ENCODE data around the gene PDE1A. TPM values are rescaled to one million over a fixed set of nuclear protein-coding genes. Genes with fewer than 3 reads are reported as not detected.
A peak's percentile ranks its signal among the peaks of the same experiment; 100 is the strongest.

The PDE1A gene
- total RNA-seq, 2 donors from 2014 or later, result 0.31 TPM; not detected in 1

DNA sequence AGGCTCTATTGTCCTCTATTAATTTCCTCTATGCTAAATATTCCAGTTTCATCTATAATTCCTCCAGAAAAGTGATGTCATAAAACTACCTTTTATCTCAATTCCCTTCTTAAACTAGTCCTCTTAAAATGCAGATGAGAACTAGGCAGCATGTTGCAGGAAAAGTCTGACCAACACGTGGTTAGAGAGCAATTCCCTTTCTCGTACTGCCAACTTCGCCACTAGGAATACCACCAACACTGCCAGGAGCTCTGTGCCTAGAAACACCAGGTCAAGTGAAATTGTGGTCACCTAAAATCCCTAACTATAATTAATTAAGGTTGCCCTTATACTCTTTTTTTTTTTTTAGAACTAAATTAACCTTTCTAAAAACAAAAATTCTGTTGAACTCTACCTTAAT is 313.5 kb downstream of the PDE1A start:
- 88 to 97% methylated on average over 3 of the region's 3 CpGs for WGBS, 2 experiments (ENCODE audit: insufficient coverage in 1 of 2, insufficient read length in 1 of 2)
- Mint-ChIP-seq H3K4me3 (no peak overlapping the region), H3K4me1 (peaks cover 2% of the 10 kb centered on the region), H3K27ac (no peak overlapping the region), H3K36me3 (ENCODE audit: low read depth) (no peaks in the 10 kb centered on the region), H3K27me3 (ENCODE audit: insufficient read depth) (no peaks in the 10 kb centered on the region), H3K9me3 (no peaks in the 10 kb centered on the region)
- no peak overlapping the region for H3K4me3 ChIP-seq (ENCODE audit: low read length)
- H3K27me3 ChIP-seq (ENCODE audit: control insufficient read depth, insufficient read depth, low read length, poor library complexity, severe bottlenecking), result no peaks in the 10 kb centered on the region
- H3K27ac ChIP-seq (ENCODE audit: low read depth, low read length), result no peak overlapping the region
- no peaks in the 10 kb centered on the region for H3K36me3 ChIP-seq (ENCODE audit: control insufficient read depth, insufficient read depth, low read length)
- TF ChIP-seq, protein P1, sequence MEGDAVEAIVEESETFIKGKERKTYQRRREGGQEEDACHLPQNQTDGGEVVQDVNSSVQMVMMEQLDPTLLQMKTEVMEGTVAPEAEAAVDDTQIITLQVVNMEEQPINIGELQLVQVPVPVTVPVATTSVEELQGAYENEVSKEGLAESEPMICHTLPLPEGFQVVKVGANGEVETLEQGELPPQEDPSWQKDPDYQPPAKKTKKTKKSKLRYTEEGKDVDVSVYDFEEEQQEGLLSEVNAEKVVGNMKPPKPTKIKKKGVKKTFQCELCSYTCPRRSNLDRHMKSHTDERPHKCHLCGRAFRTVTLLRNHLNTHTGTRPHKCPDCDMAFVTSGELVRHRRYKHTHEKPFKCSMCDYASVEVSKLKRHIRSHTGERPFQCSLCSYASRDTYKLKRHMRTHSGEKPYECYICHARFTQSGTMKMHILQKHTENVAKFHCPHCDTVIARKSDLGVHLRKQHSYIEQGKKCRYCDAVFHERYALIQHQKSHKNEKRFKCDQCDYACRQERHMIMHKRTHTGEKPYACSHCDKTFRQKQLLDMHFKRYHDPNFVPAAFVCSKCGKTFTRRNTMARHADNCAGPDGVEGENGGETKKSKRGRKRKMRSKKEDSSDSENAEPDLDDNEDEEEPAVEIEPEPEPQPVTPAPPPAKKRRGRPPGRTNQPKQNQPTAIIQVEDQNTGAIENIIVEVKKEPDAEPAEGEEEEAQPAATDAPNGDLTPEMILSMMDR (conservative IDR thresholded peaks at IDR 0.05), result no peak
- H3K9ac ChIP-seq (ENCODE audit: extremely low read depth, low read length, poor library complexity, severe bottlenecking), result no peak overlapping the region
- DNase-seq, result no peak
- H3K9me3 ChIP-seq (ENCODE audit: control insufficient read depth, low read length), result no peaks in the 10 kb centered on the region
- no peaks in the 10 kb centered on the region for H3K4me1 ChIP-seq (ENCODE audit: control insufficient read depth, insufficient read depth, low read length)

DNA sequence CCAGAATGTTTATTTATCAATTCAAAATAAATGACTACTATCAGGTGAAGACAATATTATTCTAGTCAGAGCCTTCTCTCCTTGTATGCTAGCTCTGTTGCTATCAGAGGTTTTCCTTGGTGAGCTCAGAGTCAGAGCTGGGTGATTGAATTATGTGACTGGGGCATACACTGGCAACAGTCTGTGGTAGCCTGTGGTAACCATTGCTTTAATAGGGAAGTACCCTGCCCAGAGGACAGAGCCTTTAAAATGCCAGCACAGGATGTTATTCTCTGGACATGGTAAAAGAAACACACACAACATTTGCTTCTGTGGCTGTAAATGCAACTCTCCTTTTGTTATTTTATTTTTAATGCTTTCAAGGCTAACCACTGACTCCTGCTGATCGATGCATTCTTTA is 316.5 kb downstream of the PDE1A start:
- Histone ChIP-seq H3K9me3 (ENCODE audit: control insufficient read depth, low read length) (no peaks in the 10 kb centered on the region), H3K9ac (ENCODE audit: extremely low read depth, low read length, poor library complexity, severe bottlenecking) (no peak overlapping the region), H3K4me1 (ENCODE audit: control insufficient read depth, insufficient read depth, low read length) (no peaks in the 10 kb centered on the region), H3K27ac (ENCODE audit: low read depth, low read length) (no peak overlapping the region), H3K27me3 (ENCODE audit: control insufficient read depth, insufficient read depth, low read length, poor library complexity, severe bottlenecking) (no peaks in the 10 kb centered on the region), H3K4me3 (ENCODE audit: low read length) (no peak overlapping the region), H3K36me3 (ENCODE audit: control insufficient read depth, insufficient read depth, low read length) (no peaks in the 10 kb centered on the region)
- Mint-ChIP-seq H3K4me3 (no peak overlapping the region), H3K27ac (no peak overlapping the region), H3K27me3 (ENCODE audit: insufficient read depth) (no peaks in the 10 kb centered on the region), H3K9me3 (no peaks in the 10 kb centered on the region), H3K36me3 (ENCODE audit: low read depth) (no peaks in the 10 kb centered on the region), H3K4me1 (peaks cover 2% of the 10 kb centered on the region)
- DNase-seq, result no peak
- TF ChIP-seq, protein P1 (conservative IDR thresholded peaks at IDR 0.05), result no peak
- 91% methylated on average over 1 of the region's 1 CpG; no CpG with 5 or more reads in 1 of the 2 experiments for WGBS, 2 experiments (ENCODE audit: insufficient coverage in 1 of 2, insufficient read length in 1 of 2)

DNA sequence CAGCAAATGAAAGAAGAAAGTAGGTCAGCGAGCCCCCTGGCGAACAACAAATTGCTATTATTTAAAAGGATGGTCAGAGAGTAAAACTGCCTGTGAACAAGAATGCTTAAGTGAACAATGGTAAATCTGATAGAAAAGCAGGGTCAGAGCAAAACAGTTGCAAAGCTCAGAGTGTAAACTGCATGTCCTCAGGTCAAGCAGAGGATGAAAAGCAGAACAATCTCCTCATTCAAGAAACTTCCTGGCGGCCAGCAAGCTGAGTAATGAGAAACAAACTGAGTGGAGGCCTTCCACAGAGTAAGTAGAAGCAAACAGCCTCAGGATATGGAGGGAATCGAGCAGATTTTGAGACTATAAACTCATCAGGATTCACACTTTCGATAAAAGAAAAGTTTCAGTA is 323.3 kb downstream of the PDE1A start:
- no peaks in the 10 kb centered on the region for H3K27me3 ChIP-seq (ENCODE audit: control insufficient read depth, insufficient read depth, low read length, poor library complexity, severe bottlenecking)
- TF ChIP-seq, protein P1 (conservative IDR thresholded peaks at IDR 0.05), result no peak
- H3K4me1 Mint-ChIP-seq, result peaks cover 5% of the 10 kb centered on the region
- no peaks in the 10 kb centered on the region for H3K9me3 ChIP-seq (ENCODE audit: control insufficient read depth, low read length)
- peak overlapping the region; percentile 46 for H3K27ac Mint-ChIP-seq
- no peak overlapping the region for H3K9ac ChIP-seq (ENCODE audit: extremely low read depth, low read length, poor library complexity, severe bottlenecking)
- no peak for DNase-seq
- H3K36me3 ChIP-seq (ENCODE audit: control insufficient read depth, insufficient read depth, low read length), result no peaks in the 10 kb centered on the region
- H3K27me3 Mint-ChIP-seq (ENCODE audit: insufficient read depth), result no peaks in the 10 kb centered on the region
- 81 to 84% methylated on average over 4 to 5 of the region's 5 CpGs for WGBS, 2 experiments (ENCODE audit: insufficient coverage in 1 of 2, insufficient read length in 1 of 2)
- no peaks in the 10 kb centered on the region for H3K4me1 ChIP-seq (ENCODE audit: control insufficient read depth, insufficient read depth, low read length)
- H3K9me3 Mint-ChIP-seq, result no peaks in the 10 kb centered on the region
- H3K27ac ChIP-seq (ENCODE audit: low read depth, low read length), result no peak overlapping the region
- no peak overlapping the region for H3K4me3 Mint-ChIP-seq
- no peaks in the 10 kb centered on the region for H3K36me3 Mint-ChIP-seq (ENCODE audit: low read depth)
- no peak overlapping the region for H3K4me3 ChIP-seq (ENCODE audit: low read length)
